ENCODE results near the gene ZSWIM7.
"Not testable (repeated sequence)": the region's sequence is repeated elsewhere in the genome, so short reads cannot be mapped to it uniquely, and the experiment has no call there.

ZSWIM7 gene

GRCh38 chr17:15955793-15956541 lies 43.5 kb downstream of the ZSWIM7 start:
- no peak for DNase-seq

- DNase-seq, result peak; percentile 77 to 93 (median 87)
Measured at GRCh38 chr17:15954222-15954621, 45.3 kb downstream of the ZSWIM7 start.

GRCh38 chr17:15952916-15953790 lies 46.4 kb downstream of the ZSWIM7 start:
- DNase-seq, result no peak

- no peak for DNase-seq
Measured at GRCh38 chr17:15952048-15952532, 47.4 kb downstream of the ZSWIM7 start.

GRCh38 chr17:15951368-15952047 lies 48.0 kb downstream of the ZSWIM7 start:
- no peak for DNase-seq

- DNase-seq, result no peak
Measured at GRCh38 chr17:15947976-15948752, 51.3 kb downstream of the ZSWIM7 start.

GRCh38 chr17:15947271-15947670 lies 52.2 kb downstream of the ZSWIM7 start:
- DNase-seq, result peak in 3 of 4 experiments; percentile 63 to 71 (median 65)

GRCh38 chr17:15946611-15947120 lies 52.8 kb downstream of the ZSWIM7 start:
- no peak for DNase-seq

- peak; percentile 38 to 76 (median 67) for DNase-seq
Measured at GRCh38 chr17:15945527-15946191, 53.8 kb downstream of the ZSWIM7 start.

GRCh38 chr17:15944759-15945526 lies 54.6 kb downstream of the ZSWIM7 start, which contains the start of gene ADORA2B:
Gene ADORA2B, plus strand, starts transcription at chr17:15945130. Its CDS starts 119 bp downstream, at chr17:15945249.
- peak; percentile 74 to 89 (median 83) for DNase-seq

GRCh38 chr17:15943971-15944758 lies 55.3 kb downstream of the ZSWIM7 start:
- no peak for DNase-seq

- peak; percentile 82 to 93 (median 90) for DNase-seq
Measured at GRCh38 chr17:15942207-15942833, 57.2 kb downstream of the ZSWIM7 start.

GRCh38 chr17:15941781-15942180 lies 57.7 kb downstream of the ZSWIM7 start:
- DNase-seq, result no peak

GRCh38 chr17:15936481-15936880 lies 63.0 kb downstream of the ZSWIM7 start:
- not testable (repeated sequence) for DNase-seq

GRCh38 chr17:15935891-15936290 lies 63.6 kb downstream of the ZSWIM7 start:
- no peak for DNase-seq

GRCh38 chr17:15934866-15935265 lies 64.6 kb downstream of the ZSWIM7 start:
- no peak for DNase-seq

- no peak for DNase-seq
Measured at GRCh38 chr17:15931394-15931793, 68.1 kb downstream of the ZSWIM7 start.

GRCh38 chr17:15930426-15930825 lies 69.1 kb downstream of the ZSWIM7 start:
- no peak for DNase-seq

GRCh38 chr17:15929941-15930340 lies 69.6 kb downstream of the ZSWIM7 start:
- DNase-seq, result no peak
